AG09319 (cell line): ENCODE data around the gene MYO3A.

ENCODE experiments used
- DNase-seq: peaks from one replicate; pipeline ENCODE4 v3.0.0-alpha.2; 2010; ENCODE audit warnings: low read depth; ENCODE audit errors: extremely low read depth
- CTCF ChIP-seq: IDR thresholded peaks from 2 replicates; pipeline ENCODE4 v1.5.1; 2011; ENCODE audit warnings: low read depth, mild to moderate bottlenecking, inconsistent platforms, low read length, moderate library complexity

The MYO3A gene

GRCh38 chr10:26194275-26194674 lies 260.2 kb downstream of the MYO3A start:
- no peak for DNase-seq
- no peak for TF ChIP-seq CTCF

GRCh38 chr10:26197248-26197647 lies 263.2 kb downstream of the MYO3A start:
- TF ChIP-seq CTCF, result no peak
- no peak for DNase-seq

GRCh38 chr10:26198119-26198518 lies 264.1 kb downstream of the MYO3A start:
- no peak for TF ChIP-seq CTCF
- no peak for DNase-seq

GRCh38 chr10:26199841-26200240 lies 265.8 kb downstream of the MYO3A start:
- no peak for TF ChIP-seq CTCF
- no peak for DNase-seq

GRCh38 chr10:26205223-26205622 lies 271.2 kb downstream of the MYO3A start:
- no peak for TF ChIP-seq CTCF

GRCh38 chr10:26211781-26212444 lies 277.9 kb downstream of the MYO3A start:
- no peak for TF ChIP-seq CTCF

More at GRCh38 chr10:26205223-26205622, 271.2 kb downstream of the MYO3A start:
- no peak for DNase-seq

GRCh38 chr10:26212511-26212910 lies 278.5 kb downstream of the MYO3A start:
- DNase-seq, result no peak

More at GRCh38 chr10:26211781-26212444, 277.9 kb downstream of the MYO3A start:
- no peak for DNase-seq

More at GRCh38 chr10:26212511-26212910, 278.5 kb downstream of the MYO3A start:
- no peak for TF ChIP-seq CTCF
